ENCODE data around the gene REXO1.

DNA sequence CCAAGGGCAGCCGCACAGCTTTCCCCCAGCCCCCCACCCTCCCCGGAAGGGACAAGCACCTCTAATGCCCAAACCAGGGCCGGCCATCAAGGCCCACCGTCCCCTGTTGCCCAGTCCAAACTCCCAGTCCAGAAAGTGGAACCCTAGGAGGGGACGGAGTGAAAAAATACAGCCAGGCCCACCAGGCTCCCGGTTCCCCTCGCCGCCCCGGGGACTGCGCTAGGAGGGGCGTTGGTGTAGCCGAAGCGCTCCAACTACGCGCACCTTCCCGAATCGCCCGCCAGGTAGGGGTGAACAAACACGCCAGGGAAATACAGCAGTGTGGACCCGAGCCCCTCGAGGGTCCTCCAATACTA lies 13.8 kb upstream of the REXO1 start:
- TF ChIP-seq, protein P1, sequence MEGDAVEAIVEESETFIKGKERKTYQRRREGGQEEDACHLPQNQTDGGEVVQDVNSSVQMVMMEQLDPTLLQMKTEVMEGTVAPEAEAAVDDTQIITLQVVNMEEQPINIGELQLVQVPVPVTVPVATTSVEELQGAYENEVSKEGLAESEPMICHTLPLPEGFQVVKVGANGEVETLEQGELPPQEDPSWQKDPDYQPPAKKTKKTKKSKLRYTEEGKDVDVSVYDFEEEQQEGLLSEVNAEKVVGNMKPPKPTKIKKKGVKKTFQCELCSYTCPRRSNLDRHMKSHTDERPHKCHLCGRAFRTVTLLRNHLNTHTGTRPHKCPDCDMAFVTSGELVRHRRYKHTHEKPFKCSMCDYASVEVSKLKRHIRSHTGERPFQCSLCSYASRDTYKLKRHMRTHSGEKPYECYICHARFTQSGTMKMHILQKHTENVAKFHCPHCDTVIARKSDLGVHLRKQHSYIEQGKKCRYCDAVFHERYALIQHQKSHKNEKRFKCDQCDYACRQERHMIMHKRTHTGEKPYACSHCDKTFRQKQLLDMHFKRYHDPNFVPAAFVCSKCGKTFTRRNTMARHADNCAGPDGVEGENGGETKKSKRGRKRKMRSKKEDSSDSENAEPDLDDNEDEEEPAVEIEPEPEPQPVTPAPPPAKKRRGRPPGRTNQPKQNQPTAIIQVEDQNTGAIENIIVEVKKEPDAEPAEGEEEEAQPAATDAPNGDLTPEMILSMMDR (IDR thresholded peaks at IDR 0.05), result no peak
- TF ChIP-seq POLR2AphosphoS5 (IDR thresholded peaks at IDR 0.05), result no peak
- no peak for TF ChIP-seq POLR2A (IDR thresholded peaks at IDR 0.05)
